ENCODE measurements around the gene TPBGL.

TPBGL gene

DNA sequence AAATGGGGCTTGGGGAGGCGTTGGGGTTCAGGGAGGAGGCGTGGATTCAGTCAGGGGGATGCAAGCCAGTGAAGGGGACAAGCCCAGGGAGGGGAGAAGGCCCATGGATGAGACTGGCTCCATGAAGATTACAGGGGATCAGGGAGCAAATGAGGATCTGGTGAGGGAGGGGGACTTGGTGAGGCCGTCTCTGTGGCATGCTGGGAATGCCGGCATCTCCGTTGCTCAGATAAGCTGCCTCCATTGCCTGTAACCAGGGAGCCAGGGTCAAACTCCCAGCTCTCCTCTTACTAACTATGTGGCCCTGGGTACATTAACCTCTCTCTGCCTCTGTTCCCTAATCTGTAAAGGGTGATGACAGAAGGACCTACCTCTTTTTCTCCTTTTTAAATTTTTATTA is 38.7 kb downstream of the TPBGL start:
- no peak for TF ChIP-seq RAD21 (IDR thresholded peaks at IDR 0.05; ENCODE audit: low read depth)
- TF ChIP-seq, protein P1, sequence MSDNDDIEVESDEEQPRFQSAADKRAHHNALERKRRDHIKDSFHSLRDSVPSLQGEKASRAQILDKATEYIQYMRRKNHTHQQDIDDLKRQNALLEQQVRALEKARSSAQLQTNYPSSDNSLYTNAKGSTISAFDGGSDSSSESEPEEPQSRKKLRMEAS (IDR thresholded peaks at IDR 0.05): no peak
- TF ChIP-seq, protein P2, sequence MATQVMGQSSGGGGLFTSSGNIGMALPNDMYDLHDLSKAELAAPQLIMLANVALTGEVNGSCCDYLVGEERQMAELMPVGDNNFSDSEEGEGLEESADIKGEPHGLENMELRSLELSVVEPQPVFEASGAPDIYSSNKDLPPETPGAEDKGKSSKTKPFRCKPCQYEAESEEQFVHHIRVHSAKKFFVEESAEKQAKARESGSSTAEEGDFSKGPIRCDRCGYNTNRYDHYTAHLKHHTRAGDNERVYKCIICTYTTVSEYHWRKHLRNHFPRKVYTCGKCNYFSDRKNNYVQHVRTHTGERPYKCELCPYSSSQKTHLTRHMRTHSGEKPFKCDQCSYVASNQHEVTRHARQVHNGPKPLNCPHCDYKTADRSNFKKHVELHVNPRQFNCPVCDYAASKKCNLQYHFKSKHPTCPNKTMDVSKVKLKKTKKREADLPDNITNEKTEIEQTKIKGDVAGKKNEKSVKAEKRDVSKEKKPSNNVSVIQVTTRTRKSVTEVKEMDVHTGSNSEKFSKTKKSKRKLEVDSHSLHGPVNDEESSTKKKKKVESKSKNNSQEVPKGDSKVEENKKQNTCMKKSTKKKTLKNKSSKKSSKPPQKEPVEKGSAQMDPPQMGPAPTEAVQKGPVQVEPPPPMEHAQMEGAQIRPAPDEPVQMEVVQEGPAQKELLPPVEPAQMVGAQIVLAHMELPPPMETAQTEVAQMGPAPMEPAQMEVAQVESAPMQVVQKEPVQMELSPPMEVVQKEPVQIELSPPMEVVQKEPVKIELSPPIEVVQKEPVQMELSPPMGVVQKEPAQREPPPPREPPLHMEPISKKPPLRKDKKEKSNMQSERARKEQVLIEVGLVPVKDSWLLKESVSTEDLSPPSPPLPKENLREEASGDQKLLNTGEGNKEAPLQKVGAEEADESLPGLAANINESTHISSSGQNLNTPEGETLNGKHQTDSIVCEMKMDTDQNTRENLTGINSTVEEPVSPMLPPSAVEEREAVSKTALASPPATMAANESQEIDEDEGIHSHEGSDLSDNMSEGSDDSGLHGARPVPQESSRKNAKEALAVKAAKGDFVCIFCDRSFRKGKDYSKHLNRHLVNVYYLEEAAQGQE (IDR thresholded peaks at IDR 0.05; ENCODE audit: low read depth): no peak
- TF ChIP-seq, protein P3, sequence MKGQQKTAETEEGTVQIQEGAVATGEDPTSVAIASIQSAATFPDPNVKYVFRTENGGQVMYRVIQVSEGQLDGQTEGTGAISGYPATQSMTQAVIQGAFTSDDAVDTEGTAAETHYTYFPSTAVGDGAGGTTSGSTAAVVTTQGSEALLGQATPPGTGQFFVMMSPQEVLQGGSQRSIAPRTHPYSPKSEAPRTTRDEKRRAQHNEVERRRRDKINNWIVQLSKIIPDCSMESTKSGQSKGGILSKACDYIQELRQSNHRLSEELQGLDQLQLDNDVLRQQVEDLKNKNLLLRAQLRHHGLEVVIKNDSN (IDR thresholded peaks at IDR 0.05): no peak
- no peak for TF ChIP-seq TCF12 (IDR thresholded peaks at IDR 0.05; ENCODE audit: low read depth)
- TF ChIP-seq TAF1 (IDR thresholded peaks at IDR 0.05; ENCODE audit: low read depth): no peak
- no peak for TF ChIP-seq CEBPB (IDR thresholded peaks at IDR 0.05)
- TF ChIP-seq YY1 (IDR thresholded peaks at IDR 0.05; ENCODE audit: low read depth): no peak
- TF ChIP-seq EGR1 (IDR thresholded peaks at IDR 0.05): no peak
- TF ChIP-seq NFIC (IDR thresholded peaks at IDR 0.05): no peak
- no peak for TF ChIP-seq ZBTB7A (IDR thresholded peaks at IDR 0.05; ENCODE audit: low read depth)
- no peak for TF ChIP-seq CREB1 (IDR thresholded peaks at IDR 0.05; ENCODE audit: low read depth)
- no peak for TF ChIP-seq TEAD4 (IDR thresholded peaks at IDR 0.05)
- no peak for TF ChIP-seq EP300 (IDR thresholded peaks at IDR 0.05; ENCODE audit: borderline replicate concordance)
- TF ChIP-seq FOXM1 (IDR thresholded peaks at IDR 0.05; ENCODE audit: borderline replicate concordance, low read depth): no peak

DNA sequence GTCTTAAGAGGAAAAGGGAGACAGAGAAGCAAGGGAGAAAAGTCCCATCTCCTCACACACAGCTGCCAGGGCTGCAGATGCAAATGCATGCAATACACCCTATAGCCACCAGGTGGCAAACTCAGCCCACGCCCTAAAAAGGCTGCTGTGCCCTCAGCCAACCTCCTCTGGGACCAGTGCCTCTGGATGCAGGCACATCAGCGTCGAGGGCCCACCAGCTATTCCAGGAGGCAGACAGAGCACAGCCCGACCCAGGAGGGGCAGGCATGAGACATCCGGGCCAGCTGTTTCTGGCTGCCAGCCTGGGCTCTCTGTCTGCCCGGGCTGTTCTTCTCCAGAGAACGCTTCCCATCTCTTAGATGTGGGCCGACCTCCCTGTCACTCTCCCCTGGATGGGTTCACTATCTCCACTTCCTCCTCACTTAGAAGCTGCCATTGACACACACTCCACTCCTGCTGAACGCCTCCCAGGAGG is 39.7 kb downstream of the TPBGL start:
- TF ChIP-seq TAF1 (IDR thresholded peaks at IDR 0.05; ENCODE audit: low read depth) (no peak), TCF12 (IDR thresholded peaks at IDR 0.05; ENCODE audit: low read depth) (no peak), RAD21 (IDR thresholded peaks at IDR 0.05; ENCODE audit: low read depth) (peak; percentile 97), FOXM1 (IDR thresholded peaks at IDR 0.05; ENCODE audit: borderline replicate concordance, low read depth) (no peak), TEAD4 (IDR thresholded peaks at IDR 0.05) (no peak)
- TF ChIP-seq, protein P1 (IDR thresholded peaks at IDR 0.05): no peak

DNA sequence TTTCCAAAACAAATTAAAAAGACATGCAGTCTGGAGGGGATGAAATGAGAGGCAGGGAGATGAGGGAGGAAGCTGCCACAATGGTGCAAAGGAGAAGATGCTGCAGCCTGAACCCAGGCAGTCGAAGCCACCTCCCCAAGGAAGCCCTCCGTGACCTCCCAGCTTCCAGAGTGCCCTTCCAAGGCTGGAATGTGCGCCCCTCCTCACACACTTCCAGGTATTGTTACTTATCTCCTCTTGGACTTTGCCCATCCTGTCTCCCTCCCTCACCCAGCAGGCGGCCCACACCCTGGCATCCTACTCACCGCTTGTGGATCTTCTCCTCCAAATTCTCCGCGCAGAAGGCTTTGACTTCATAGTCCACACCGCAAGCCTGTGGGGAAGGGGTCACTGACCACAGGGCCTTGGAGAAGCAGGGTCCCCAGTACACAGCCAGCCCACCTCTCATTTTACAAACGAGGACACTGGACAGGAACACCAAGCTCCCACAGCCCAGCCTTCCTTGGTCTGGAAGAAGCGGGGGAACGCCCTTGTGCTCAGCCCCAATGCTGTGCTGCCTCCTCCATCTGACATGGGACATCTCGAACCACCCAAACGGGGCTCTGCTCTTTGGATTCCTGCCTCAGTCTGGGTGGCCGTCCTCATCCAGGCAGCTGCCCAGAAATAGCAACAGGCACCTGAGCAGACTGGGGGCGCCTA is 40.3 kb downstream of the TPBGL start:
- TF ChIP-seq CREB1 (IDR thresholded peaks at IDR 0.05; ENCODE audit: low read depth) (no peak), TAF1 (IDR thresholded peaks at IDR 0.05; ENCODE audit: low read depth) (no peak), EGR1 (IDR thresholded peaks at IDR 0.05) (no peak), ZBTB7A (IDR thresholded peaks at IDR 0.05; ENCODE audit: low read depth) (no peak), YY1 (IDR thresholded peaks at IDR 0.05; ENCODE audit: low read depth) (no peak), CEBPB (IDR thresholded peaks at IDR 0.05) (no peak), FOXM1 (IDR thresholded peaks at IDR 0.05; ENCODE audit: borderline replicate concordance, low read depth) (no peak), NFIC (IDR thresholded peaks at IDR 0.05) (no peak), TEAD4 (IDR thresholded peaks at IDR 0.05) (no peak), RAD21 (IDR thresholded peaks at IDR 0.05; ENCODE audit: low read depth) (no peak), EP300 (IDR thresholded peaks at IDR 0.05; ENCODE audit: borderline replicate concordance) (no peak), TCF12 (IDR thresholded peaks at IDR 0.05; ENCODE audit: low read depth) (no peak)
- TF ChIP-seq, protein P1 (IDR thresholded peaks at IDR 0.05): no peak
- TF ChIP-seq, protein P2 (IDR thresholded peaks at IDR 0.05; ENCODE audit: low read depth): no peak
- TF ChIP-seq, protein P3 (IDR thresholded peaks at IDR 0.05): no peak

DNA sequence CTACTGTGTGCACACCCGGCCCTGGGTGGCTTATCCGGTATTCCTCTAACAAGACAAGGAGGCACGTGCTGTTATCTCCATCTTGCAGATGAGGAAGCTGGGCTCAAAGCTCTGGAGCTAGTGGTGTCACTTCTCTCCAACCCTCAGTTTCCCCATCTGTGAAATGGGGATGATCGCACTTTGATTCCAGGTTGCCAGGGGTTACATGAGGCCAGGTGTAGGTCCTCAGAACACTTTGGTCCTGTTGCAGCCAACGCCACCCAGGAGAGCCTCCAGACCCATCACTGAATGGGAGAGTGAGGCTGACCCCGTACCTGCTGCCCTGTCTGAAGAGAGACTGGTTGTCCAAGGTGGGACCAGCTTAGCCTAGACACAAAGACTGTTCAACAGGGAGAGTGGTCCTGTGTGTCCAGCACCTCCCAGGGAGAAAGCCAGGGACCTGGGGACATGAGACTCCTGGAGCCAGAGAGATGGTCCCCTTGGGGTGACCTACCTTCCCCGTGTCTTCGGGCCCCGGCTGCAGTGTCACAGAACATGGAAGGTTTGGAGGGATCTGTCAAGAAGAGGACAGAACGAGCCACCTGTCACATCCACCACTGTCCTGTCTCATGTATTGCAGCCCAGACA is 41.0 kb downstream of the TPBGL start:
- TF ChIP-seq, protein P1 (IDR thresholded peaks at IDR 0.05): no peak
- TF ChIP-seq YY1 (IDR thresholded peaks at IDR 0.05; ENCODE audit: low read depth): no peak
- no peak for TF ChIP-seq TAF1 (IDR thresholded peaks at IDR 0.05; ENCODE audit: low read depth)
- TF ChIP-seq ZBTB7A (IDR thresholded peaks at IDR 0.05; ENCODE audit: low read depth): no peak
- TF ChIP-seq, protein P2 (IDR thresholded peaks at IDR 0.05; ENCODE audit: low read depth): no peak
- TF ChIP-seq FOXM1 (IDR thresholded peaks at IDR 0.05; ENCODE audit: borderline replicate concordance, low read depth): no peak
- no peak for TF ChIP-seq CEBPB (IDR thresholded peaks at IDR 0.05)
- TF ChIP-seq CREB1 (IDR thresholded peaks at IDR 0.05; ENCODE audit: low read depth): no peak
- no peak for TF ChIP-seq EGR1 (IDR thresholded peaks at IDR 0.05)
- TF ChIP-seq RAD21 (IDR thresholded peaks at IDR 0.05; ENCODE audit: low read depth): no peak
- no peak for TF ChIP-seq EP300 (IDR thresholded peaks at IDR 0.05; ENCODE audit: borderline replicate concordance)
- TF ChIP-seq TCF12 (IDR thresholded peaks at IDR 0.05; ENCODE audit: low read depth): no peak

Measured in Ishikawa (cell line).